Endometrium (tissue), 2 donors: ENCODE data around the gene NSD2.
"Not testable (repeated sequence)": the region's sequence is repeated elsewhere in the genome, so short reads cannot be mapped to it uniquely, and the experiment has no call there.

Experiments
- FAIRE-seq: peaks from 2 replicates; lab custom pipeline; 2012; peaks lifted over from hg19 to GRCh38; lab: Jason Lieb, UNC
- donor health status: control.
- donor health status: control.

The NSD2 gene

DNA sequence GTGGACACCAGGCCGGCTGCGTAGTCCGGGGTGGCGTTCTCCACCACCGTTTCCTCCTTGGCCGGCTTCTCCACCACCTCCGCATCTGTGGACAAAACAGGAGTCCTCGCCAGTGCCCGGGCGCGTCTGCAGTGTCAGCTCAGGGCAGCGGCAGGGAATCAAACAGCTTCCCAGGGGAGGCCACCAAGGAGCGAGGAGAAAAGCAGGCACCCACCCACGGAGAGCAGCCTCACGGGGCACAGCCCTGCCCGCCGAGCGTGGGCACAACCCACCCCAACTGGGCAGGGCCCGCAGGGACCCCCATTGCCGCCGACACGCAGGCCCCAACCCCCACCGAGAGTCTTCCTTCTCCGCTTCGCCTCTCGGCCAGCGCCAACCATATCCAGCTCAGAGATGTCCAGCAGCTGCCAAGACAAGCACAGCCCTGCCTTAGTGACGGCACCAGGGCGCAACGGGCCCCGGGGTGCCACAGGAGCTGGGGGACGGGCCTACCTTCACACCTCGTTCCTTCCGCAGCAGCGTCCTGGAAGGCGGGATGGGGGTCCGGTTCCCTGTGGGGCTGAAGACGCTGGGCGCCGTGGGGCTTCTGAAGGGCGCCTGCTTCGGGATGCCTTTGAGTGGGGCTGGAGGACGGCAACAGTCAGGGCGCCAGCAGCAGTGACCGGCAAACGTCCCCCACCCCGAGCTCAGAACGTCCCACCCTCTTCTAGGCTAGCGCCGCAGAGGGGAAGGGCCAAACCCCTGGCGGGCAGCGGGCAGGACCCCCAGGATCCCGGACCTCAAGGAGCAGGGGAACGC lies 114.8 kb downstream of the NSD2 start:
- FAIRE-seq, result no peak

- FAIRE-seq, result no peak
Measured at GRCh38 chr4:1986578-1987210, 115.5 kb downstream of the NSD2 start.

DNA sequence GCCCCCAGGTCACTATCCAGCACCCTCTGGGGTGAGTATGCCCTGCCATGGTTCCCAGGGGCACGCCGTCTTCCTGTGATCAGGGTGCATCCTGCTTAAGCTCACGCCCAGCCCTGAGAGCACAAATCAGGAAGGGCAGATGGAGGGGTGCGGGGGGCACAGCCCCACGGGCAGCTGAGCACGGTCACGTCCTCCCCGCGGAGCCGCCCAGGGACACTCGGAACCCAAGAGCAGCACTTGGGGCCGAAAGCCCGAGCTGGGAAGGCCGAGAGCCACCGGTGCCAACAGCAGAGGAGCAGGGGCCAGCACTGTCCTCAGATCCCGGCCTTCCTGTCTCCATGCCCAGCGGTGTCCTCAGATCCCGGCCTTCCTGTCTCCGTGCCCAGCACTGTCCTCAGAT lies 116.1 kb downstream of the NSD2 start:
- FAIRE-seq, result no peak

- no peak for FAIRE-seq
Measured at GRCh38 chr4:1987721-1988326, 116.6 kb downstream of the NSD2 start.

- no peak for FAIRE-seq
Measured at GRCh38 chr4:1988327-1988724, 117.1 kb downstream of the NSD2 start.

- no peak for FAIRE-seq
Measured at GRCh38 chr4:1989533-1990347, 118.5 kb downstream of the NSD2 start.

- no peak for FAIRE-seq
Measured at GRCh38 chr4:1990348-1990645, 119.1 kb downstream of the NSD2 start.

- no peak for FAIRE-seq
Measured at GRCh38 chr4:1990676-1991075, 119.5 kb downstream of the NSD2 start.

DNA sequence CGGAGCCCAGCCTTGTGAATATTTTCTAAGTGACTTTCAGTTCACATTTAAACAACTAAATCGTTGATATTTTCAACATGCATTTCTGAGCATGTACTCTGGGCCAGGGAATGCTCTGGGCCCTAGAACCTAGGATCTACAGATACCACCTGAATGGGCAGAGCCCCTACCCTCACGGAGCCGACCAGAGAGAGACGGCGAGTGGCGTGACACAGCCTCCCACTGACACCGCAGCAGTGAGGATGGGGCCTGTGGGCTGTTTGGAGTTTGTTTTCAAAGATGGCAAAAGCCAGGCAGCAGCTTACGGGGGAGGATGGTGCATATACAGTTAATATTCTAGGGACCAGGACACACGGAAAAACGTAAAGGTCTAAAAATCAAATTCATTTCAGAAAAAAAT lies 119.9 kb downstream of the NSD2 start:
- no peak for FAIRE-seq

DNA sequence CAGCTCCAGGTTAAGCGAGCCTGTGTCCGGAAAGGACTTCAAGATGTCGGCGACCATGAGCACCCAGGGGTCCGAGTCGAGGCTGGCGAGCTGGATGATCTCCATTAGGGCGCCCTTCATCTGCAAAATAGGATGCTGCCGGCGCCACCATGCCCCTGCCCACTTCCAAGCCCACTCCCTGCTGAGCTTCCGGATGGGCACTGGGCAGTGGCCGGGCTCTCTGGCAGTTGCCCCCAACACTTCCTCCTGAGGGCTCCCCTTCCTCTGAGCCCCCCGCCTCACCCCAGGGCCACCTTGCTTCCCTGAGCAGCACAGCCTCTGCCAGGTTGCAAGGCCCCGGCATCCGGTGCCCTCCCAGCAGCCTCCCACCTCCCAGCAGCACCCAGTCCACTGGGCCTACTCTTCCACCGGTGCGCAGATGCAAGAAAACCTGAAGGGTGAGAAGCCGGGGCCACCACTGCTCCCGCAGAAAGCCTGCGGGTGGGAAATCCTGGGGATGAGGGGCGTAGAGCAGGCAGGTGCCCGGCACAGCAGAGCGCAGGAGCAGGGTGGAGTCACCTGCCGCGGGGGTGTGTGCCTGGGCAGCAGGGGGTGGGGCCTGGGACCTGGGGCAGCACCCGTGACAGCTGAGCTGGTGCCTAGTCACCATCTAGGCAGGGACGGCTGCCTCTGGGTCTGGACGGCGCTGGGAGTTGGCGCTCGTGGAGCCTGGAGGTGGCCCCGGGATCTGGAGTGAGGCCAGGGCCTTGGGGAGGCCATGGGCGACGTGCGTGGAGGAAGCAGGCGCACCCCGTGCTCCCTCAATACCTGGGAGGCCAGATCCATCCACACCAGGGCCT lies 120.6 kb downstream of the NSD2 start:
- FAIRE-seq, result no peak

DNA sequence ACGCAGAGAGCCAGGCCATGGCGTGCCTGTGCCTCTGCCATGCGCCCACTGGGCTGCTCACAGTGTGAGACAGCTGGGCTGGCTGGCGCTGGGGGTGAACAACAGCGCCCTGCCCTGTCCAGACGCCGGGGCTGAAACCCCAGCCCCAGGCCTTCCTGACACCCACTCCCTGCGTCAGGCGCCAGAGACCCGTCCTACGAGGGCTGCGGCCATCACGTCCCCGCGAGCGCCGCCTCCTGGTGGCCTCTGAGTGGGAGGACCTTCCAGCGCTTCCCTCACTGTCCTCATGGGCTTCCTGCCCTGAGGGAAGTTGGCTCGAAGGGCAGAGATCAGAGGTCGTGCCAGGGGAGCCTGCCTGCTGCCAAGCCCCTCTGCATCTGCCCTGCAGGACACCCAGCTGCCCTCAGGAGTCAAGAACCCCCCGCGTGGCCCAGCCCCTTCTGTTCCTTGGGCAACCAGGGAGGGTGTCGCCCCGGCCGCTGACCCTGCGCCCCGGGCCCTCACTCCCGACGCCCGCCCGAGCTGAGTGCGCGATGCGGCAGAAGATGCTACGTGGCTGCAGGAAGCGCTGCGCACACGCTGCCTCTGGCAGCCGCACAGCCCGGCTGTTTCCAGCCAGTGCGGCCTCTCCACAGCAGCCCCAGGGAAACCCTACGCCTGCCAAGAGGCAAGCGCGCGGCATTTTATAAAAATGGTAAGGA lies 121.4 kb downstream of the NSD2 start:
- no peak for FAIRE-seq

DNA sequence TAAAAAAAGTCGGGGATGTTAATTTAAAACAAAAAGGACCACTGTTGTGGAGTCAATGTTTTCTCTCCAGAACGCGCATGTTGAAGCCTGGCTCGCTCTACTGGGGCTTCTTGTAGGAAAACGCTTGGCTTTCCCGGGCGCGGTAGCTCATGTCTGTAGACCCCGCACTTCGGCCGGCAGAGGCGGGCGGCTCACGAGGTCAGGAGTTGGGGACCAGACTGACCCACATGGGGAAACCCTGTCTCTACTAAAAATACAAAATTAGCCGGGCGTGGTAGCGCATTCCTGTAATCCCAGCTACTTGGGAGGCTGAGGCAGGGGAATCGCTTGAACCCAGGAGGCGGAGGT lies 122.0 kb downstream of the NSD2 start:
- no peak for FAIRE-seq

DNA sequence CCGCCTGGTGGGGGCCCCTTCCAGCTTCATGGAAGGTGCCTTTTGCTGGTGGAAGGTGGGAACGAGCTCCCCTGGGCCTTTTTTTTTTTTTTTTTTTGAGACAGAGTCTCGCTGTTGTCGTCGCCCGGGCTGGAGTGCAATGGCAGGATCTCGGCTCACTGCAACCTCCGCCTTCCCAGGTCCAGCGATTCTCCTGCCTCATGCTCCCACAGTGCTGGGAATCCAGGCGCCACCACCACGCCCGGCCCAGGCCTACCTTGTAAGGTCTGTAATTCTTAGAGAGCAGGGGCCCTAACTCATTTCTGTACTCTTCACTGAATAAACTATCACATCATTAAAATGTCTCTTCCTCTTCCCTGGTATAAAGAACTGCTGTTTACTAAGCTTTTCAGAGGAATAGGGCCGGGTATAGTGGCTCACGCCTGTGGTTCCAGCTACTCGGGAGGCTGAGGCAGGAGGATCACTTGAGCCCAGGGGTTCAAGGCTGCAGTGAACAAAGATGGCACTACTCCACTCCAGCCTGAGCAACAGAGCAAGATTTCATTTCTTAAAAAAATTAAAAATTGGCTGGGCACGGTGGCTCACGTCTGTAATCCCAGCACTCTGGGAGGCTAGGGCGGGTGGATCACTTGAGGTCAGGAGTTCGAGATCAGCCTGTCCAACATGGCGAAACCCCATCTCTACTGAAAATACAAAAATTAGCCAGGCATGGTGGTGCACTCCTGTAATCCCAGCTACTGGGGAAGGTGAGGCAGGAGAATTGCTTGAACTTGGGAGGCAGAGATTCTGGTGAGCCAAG lies 122.7 kb downstream of the NSD2 start:
- not testable (repeated sequence) for FAIRE-seq

GRCh38 chr4:1994938-1995337 lies 123.7 kb downstream of the NSD2 start:
- no peak for FAIRE-seq

DNA sequence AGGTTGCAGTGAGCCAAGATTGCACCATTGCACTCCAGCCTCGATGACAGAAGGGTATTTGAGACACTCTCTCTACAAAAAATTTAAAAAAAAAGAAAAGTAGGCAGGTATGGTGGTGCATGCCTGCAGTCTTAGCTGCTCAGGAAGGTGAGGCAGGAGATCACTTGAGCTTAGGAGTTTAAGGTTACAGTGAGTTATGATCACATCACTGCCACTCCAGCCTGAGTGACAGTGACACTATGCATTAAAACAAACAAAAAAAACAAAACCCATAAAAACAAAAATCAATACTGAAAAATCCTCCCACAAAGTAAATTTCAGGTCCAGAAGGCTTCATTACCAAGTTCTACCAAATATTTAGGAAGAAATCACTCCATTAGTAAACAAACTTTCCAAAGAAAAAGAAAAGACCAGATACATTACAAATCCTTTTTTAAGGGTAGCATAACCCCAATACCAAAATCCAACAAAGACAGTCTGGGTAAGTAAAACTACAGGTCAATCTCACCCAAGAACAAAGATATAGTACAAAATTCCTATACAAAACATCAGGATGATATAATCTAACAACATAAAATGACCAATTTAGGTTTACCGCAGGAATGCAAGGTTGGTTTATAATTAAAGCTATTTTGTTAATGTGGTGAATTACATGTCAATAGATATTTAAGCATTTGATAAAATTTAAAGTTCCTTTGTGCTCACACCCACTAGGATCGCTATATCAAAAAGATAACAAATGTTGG lies 125.8 kb downstream of the NSD2 start:
- FAIRE-seq, result no peak

- no peak for FAIRE-seq
Measured at GRCh38 chr4:1997712-1998111, 126.5 kb downstream of the NSD2 start.

GRCh38 chr4:1998296-1998695 lies 127.1 kb downstream of the NSD2 start:
- FAIRE-seq, result no peak

- not testable (repeated sequence) for FAIRE-seq
Measured at GRCh38 chr4:1999308-1999707, 128.1 kb downstream of the NSD2 start.

DNA sequence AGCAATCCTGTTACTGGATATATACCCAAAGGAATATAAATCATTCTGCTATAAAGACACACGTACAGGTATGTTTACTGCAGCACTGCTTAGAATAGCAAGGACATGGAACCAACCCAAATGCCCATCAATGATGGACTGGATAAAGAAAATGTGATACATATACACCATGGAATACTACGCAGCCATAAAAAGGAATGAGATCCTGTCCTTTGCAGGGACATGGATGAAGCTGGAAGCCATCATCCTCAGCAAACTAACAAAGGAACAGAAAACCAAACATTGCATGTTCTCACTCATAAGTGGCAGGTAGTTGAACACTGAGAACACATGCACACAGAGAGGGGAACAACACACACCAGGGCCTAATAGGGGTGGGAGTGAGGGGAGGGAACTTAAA lies 132.2 kb downstream of the NSD2 start:
- not testable (repeated sequence) for FAIRE-seq

DNA sequence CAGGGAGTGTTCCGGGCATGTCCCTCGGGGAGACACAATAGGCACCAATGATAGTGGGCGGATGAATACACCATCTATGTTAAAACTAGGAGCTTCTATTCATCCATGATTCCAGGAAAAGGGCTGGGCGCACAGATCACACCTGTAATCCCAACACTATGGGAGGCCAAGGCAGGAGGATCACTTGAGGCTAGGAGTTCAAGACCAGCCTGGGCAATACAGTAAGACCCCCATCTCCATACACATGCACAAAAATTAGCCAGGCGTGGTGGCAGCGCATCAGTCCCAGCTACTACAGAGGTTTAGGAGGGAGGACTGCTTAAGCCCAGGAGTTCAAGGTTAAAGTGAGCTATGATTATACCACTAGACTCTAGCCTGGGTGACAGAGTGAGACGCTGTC lies 135.2 kb downstream of the NSD2 start:
- no peak for FAIRE-seq
